SU-DHL-6 (cell line): ENCODE measurements around the gene UBE2E1.
"Not testable (repeated sequence)": the region's sequence is repeated elsewhere in the genome, so short reads cannot be mapped to it uniquely, and the experiment has no call there.

Experiments used
- H2AFZ ChIP-seq: fragments of 200-600 bp; sonication (generic); 2 replicates; pipeline ENCODE4 v1.6.1; 2014; ENCODE audit warnings: low read depth, mild to moderate bottlenecking, moderate library complexity, mixed read lengths, antibody characterized with exemption, low read length; ENCODE audit not compliant: severe bottlenecking
- H3F3A ChIP-seq: fragments of 200-600 bp; shearing (Covaris generic); 2 replicates; pipeline ENCODE4 v1.6.0; 2016; ENCODE audit warnings: antibody characterized with exemption, mild to moderate bottlenecking; ENCODE audit not compliant: insufficient read depth
- H3K27ac ChIP-seq: fragments of 200-600 bp; sonication (generic); 2 replicates; pipeline ENCODE4 v1.5.1; 2016; ENCODE audit warnings: low read depth, mild to moderate bottlenecking, low read length, moderate library complexity, mixed read lengths
- H3K27me3 ChIP-seq: fragments of 200-600 bp; sonication (generic), shearing (Covaris generic); 2 replicates; pipeline ENCODE4 v1.6.0; 2014; ENCODE audit warnings: mild to moderate bottlenecking, low read length
- H3K36me3 ChIP-seq: fragments of 200-600 bp; sonication (generic); 2 replicates; pipeline ENCODE4 v1.6.1; 2014; ENCODE audit warnings: mild to moderate bottlenecking, low read length, mixed read lengths
- H3K4me2 ChIP-seq: fragments of 300-600, 200-600 bp; shearing (Covaris generic), sonication (generic); 2 replicates; pipeline ENCODE4 v1.6.0; 2014; ENCODE audit warnings: low read length, low read depth, mild to moderate bottlenecking; ENCODE audit not compliant: poor library complexity, severe bottlenecking
- H3K4me3 ChIP-seq: fragments of 200-600 bp; sonication (generic); 2 replicates; pipeline ENCODE4 v1.5.1; 2014; ENCODE audit warnings: antibody characterized with exemption, low read length, mild to moderate bottlenecking, mixed read lengths; ENCODE audit not compliant: insufficient read depth, poor library complexity, severe bottlenecking
- H3K79me2 ChIP-seq: fragments of 200-600 bp; sonication (generic); 2 replicates; pipeline ENCODE4 v1.6.1; 2014; ENCODE audit warnings: mild to moderate bottlenecking, low read length, moderate library complexity; ENCODE audit not compliant: insufficient read depth
- H3K9ac ChIP-seq: fragments of 200-600 bp; sonication (generic); 2 replicates; pipeline ENCODE4 v1.7.0; 2014; ENCODE audit warnings: mild to moderate bottlenecking, low read length
- H3K9me2 ChIP-seq: fragments of 200-600 bp; sonication (generic); replicated peaks from 2 replicates; pipeline ENCODE4 v1.6.1; 2014; ENCODE audit warnings: low read length; ENCODE audit not compliant: insufficient read depth
- H3K9me3 ChIP-seq: fragments of 200-600 bp; sonication (generic); 2 replicates; pipeline ENCODE4 v1.6.1; 2014; ENCODE audit warnings: low read length, mixed read lengths; ENCODE audit not compliant: insufficient read depth
- H4K20me1 ChIP-seq: fragments of 200-600 bp; sonication (generic); 2 replicates; pipeline ENCODE4 v1.6.1; 2014; ENCODE audit warnings: low read depth, mild to moderate bottlenecking, antibody characterized with exemption, low read length, moderate library complexity, mixed read lengths
- CTCF ChIP-seq: fragments of 200-600 bp; sonication (generic); IDR thresholded peaks from one replicate; pipeline ENCODE4 v1.5.1; 2017; ENCODE audit warnings: antibody characterized with exemption, mild to moderate bottlenecking, low read length, moderate library complexity; ENCODE audit not compliant: insufficient read depth, poor library complexity, severe bottlenecking
- EZH2phosphoT487 ChIP-seq: fragments of 200-600 bp; sonication (generic), shearing (Covaris generic); conservative IDR thresholded peaks from 2 replicates; pipeline ENCODE4 v1.6.1; 2018; ENCODE audit warnings: mild to moderate bottlenecking, antibody characterized with exemption, low read length, moderate library complexity, mixed read lengths

Gene UBE2E1

DNA sequence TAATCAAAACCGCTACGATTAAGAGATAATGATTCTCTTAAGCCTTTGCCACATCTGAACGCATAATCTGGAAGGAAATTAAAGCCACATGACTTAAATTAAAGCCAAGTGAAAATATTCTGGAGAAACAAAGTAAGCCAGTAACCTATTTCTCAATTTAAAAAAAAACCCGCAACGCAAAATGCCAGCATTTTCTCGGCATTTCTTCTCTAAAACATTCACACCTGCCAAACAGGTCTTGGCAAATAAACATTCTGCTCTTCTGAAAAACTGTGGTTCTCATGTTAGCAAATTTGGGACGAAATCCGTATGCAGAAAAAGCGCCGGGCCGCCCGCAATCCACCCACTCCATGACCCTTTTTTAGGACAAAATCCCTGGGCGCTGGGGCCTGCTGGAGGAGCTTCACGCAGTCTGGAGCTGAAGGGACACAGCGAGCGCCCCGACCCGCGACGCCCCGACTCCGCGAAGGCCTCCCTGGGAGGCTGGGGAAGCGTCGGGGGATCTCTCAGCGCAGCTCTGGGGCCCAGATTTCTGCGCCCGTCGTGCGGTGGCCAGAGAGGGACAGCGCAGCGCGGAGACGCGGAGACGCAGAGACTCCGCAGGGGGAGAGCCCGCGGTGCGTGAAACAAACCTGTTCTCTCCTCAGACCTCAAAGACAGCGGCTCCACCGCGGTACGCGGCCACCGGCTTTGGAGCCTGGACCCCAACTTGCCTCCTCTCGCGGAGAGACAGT, 110.6 kb downstream of the UBE2E1 start:
- H4K20me1 ChIP-seq = peaks cover 21% of the 10 kb centered on the region
- H3K79me2 ChIP-seq = peaks cover 22% of the 10 kb centered on the region
- no peaks in the 10 kb centered on the region for H3K27me3 ChIP-seq
- peak overlapping the region; percentile 82 for H2AFZ ChIP-seq
- peak overlapping the region; percentile 97 for H3K4me3 ChIP-seq
- TF ChIP-seq CTCF (no peak), EZH2phosphoT487 (no peak)
- no peaks in the 10 kb centered on the region for H3K9me3 ChIP-seq
- no peaks in the 10 kb centered on the region for H3K9me2 ChIP-seq
- peaks cover 26% of the 10 kb centered on the region for H3K36me3 ChIP-seq
- no peak overlapping the region for H3K27ac ChIP-seq
- peaks cover 47% of the 10 kb centered on the region for H3F3A ChIP-seq
- H3K9ac ChIP-seq = peak overlapping the region; percentile 83
- H3K4me2 ChIP-seq = peak overlapping the region; percentile 84

DNA sequence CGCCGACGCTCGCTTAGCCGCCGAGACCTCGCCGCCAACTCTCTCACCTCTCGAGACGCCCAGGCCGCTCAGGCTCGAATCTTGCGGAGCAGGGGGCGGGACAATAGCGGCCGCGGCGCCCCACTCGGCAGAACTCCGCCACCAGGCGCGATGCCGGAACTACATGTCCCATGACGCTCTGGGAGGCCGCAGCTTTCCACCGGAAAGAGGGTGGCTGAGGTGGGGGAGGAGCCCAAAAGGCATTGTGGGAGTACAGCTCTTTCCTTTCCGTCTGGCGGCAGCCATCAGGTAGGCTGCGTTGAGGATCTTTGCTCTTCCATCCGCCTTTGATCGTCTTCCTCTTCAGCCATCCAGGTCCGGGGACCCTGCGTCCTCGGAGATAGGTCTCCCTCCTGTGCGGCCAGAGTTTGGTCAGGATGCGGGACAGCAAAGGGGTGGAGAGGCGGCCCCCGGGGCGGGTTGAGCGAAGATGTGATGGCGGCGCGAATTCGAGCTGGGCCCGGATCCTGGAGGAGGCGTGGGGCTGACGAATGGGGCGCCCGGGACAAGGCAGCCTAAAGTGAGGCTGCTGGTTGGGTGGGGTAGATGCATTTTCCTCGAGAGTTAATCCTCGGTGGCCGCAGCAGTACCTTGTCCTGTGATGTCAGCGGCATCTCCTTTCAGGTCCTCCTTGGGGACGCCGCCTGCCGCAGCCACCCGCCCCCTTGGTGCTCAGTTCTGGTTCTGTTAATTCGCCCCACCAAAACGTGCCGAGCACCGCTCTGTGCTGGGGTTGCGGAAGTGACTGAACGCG, 111.3 kb downstream of the UBE2E1 start, which contains the start of the genes NKIRAS1 and RPL15:
Gene NKIRAS1 (minus strand): TSS at position 105 of the 793 bp plus-strand sequence. CDS start 6,086 bp downstream, outside the sequence.
Gene RPL15 (plus strand): TSS at position 247 of the 793 bp plus-strand sequence. CDS start 728 bp downstream, outside the sequence.
- Histone ChIP-seq H3K9me2 (no peaks in the 10 kb centered on the region), H3K27me3 (no peaks in the 10 kb centered on the region), H3K9me3 (no peaks in the 10 kb centered on the region), H3K9ac (peak within 1 kb of the TSS; percentile 83), H2AFZ (peak within 1 kb of the TSS; percentile 82), H3K36me3 (peaks cover 26% of the 10 kb centered on the region), H4K20me1 (peaks cover 21% of the 10 kb centered on the region), H3K4me2 (peak within 1 kb of the TSS; percentile 92), H3K4me3 (peak within 1 kb of the TSS; percentile 97), H3K27ac (peak within 1 kb of the TSS; percentile 83), H3K79me2 (peaks cover 22% of the 10 kb centered on the region), H3F3A (peaks cover 53% of the 10 kb centered on the region)
- TF ChIP-seq EZH2phosphoT487 (no peak), CTCF (no peak)

- Histone ChIP-seq H3K4me3 (peak overlapping the region; percentile 97), H3K27ac (peak overlapping the region; percentile 83), H3F3A (peaks cover 54% of the 10 kb centered on the region), H3K79me2 (peaks cover 22% of the 10 kb centered on the region), H4K20me1 (peaks cover 21% of the 10 kb centered on the region), H3K9ac (peak overlapping the region; percentile 83), H3K4me2 (peak overlapping the region; percentile 92), H3K36me3 (peaks cover 26% of the 10 kb centered on the region)
- not testable (repeated sequence) for H3K9me3 ChIP-seq, H3K9me2 ChIP-seq, H3K27me3 ChIP-seq, H2AFZ ChIP-seq
Measured at GRCh38 chr3:23917679-23918303, 112.0 kb downstream of the UBE2E1 start.

DNA sequence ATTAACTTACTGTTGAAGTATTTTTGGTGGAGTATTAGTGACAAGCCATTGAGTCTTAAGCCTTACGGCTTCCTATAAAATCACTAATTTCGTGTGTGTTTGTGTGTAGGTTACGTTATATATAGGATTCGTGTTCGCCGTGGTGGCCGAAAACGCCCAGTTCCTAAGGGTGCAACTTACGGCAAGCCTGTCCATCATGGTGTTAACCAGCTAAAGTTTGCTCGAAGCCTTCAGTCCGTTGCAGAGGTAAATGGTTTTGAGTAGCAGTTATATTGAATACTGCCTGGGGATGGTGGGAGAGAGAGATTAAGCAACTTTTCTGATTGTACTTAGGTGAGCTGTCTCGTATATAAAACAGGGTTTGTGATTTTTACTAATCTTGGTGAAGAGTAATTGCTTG, 112.6 kb downstream of the UBE2E1 start:
- H3K4me3 ChIP-seq = peak overlapping the region; percentile 97
- H3K4me2 ChIP-seq = peak overlapping the region; percentile 92
- H3K9ac ChIP-seq = peak overlapping the region; percentile 83
- H3F3A ChIP-seq = peaks cover 55% of the 10 kb centered on the region
- H3K27me3 ChIP-seq, H2AFZ ChIP-seq, H3K9me2 ChIP-seq, H3K9me3 ChIP-seq: not testable (repeated sequence)
- peaks cover 22% of the 10 kb centered on the region for H3K79me2 ChIP-seq
- H3K27ac ChIP-seq = peak overlapping the region; percentile 83; the same call in 1 of the 2 replicates
- H4K20me1 ChIP-seq = peaks cover 21% of the 10 kb centered on the region
- peaks cover 26% of the 10 kb centered on the region for H3K36me3 ChIP-seq
